ENCODE data around the gene TSPAN13. TPM values are rescaled to one million over a fixed set of nuclear protein-coding genes. Genes with fewer than 3 reads are reported as not detected.

Gene TSPAN13
- total and polyA plus RNA-seq, 10 of the 15 experiments (the other 5 are each of a cell fraction or from before 2014, with no cell fraction given) = 0.26 to 0.37 TPM; not detected in 8

- Histone ChIP-seq H4K20me1 (ENCODE audit: control insufficient read depth, insufficient read depth) (no peaks in the 10 kb centered on the region), H3K27me3 (replicated peaks in 1 of 2; ENCODE audit: control insufficient read depth in 2 of 2, insufficient read depth in 2 of 2, low read length in 1 of 2) (no peaks in the 10 kb centered on the region; a peak in 1 of 4 replicates), H2AFZ (ENCODE audit: control insufficient read depth, low read depth, low read length) (no peak overlapping the region), H3K4me3 (no peak overlapping the region), H3K27ac (ENCODE audit: control insufficient read depth, insufficient read depth) (no peak overlapping the region), H3K9ac (ENCODE audit: control insufficient read depth, insufficient read depth, low read length) (no peak overlapping the region), H3K4me2 (ENCODE audit: control insufficient read depth, insufficient read depth) (no peak overlapping the region), H3K79me2 (ENCODE audit: control insufficient read depth, insufficient read depth, low read length) (no peaks in the 10 kb centered on the region), H3K9me3 (replicated peaks; ENCODE audit: control insufficient read depth, insufficient read depth, low read length) (no peaks in the 10 kb centered on the region), H3K4me1 (ENCODE audit: control insufficient read depth, insufficient read depth, low read length) (no peaks in the 10 kb centered on the region), H3K36me3 (ENCODE audit: control insufficient read depth in 2 of 2, insufficient read depth in 2 of 2, low read length in 1 of 2) (no peaks in the 10 kb centered on the region)
- no peak for TF ChIP-seq NFIC (IDR thresholded peaks at IDR 0.05; ENCODE audit: low read depth, low read length)
- TF ChIP-seq SMAD5 (IDR thresholded peaks at IDR 0.05; ENCODE audit: low read depth) = no peak
- no peak for TF ChIP-seq SUZ12 (IDR thresholded peaks at IDR 0.05; ENCODE audit: unreplicated experiment)
- TF ChIP-seq ZNF217 (IDR thresholded peaks at IDR 0.05) = no peak
- TF ChIP-seq CEBPZ (IDR thresholded peaks at IDR 0.05; ENCODE audit: low read depth, low read length) = no peak
- ChIA-PET CTCF (no interaction called here), SMC1A (ENCODE audit: uncharacterized antibody, unreplicated experiment) (no interaction called here), RAD21 (ENCODE audit: unreplicated experiment) (no interaction called here), POLR2A (no interaction called here)
- DNase-seq (ENCODE audit: low read depth, low spot score) (no peak), ATAC-seq (no peak), FAIRE-seq (no peak)
- intact Hi-C loops (cut with micrococcal nuclease; ENCODE audit: unreplicated experiment) = no loop called here
- WGBS (ENCODE audit: insufficient coverage, insufficient replicate concordance, low lambda C conversion rate, missing lambda C conversion rate) = 73% methylated on average over 7 of the region's 7 CpGs
- BruUV-seq (replicated peaks) = no TSS peak
- in situ Hi-C loops (cut with MboI) = no loop called here
These were observed 19.3 kb upstream of the TSPAN13 start for GRCh38 chr7:16734148-16734726.

Data from GM12878 (cell line).